HG02623 (cell line): Measurements from ENCODE around the gene PAPPA2.
"Not testable (repeated sequence)": the region's sequence is repeated elsewhere in the genome, so short reads cannot be mapped to it uniquely, and the experiment has no call there.

Experiments
- ATAC-seq: cut with Tn5 transposase; IDR thresholded peaks from one replicate; pipeline ENCODE4 v1.9.1; 2021; ENCODE audit warnings: moderate library complexity; ENCODE audit not compliant: unreplicated experiment

Gene PAPPA2

DNA sequence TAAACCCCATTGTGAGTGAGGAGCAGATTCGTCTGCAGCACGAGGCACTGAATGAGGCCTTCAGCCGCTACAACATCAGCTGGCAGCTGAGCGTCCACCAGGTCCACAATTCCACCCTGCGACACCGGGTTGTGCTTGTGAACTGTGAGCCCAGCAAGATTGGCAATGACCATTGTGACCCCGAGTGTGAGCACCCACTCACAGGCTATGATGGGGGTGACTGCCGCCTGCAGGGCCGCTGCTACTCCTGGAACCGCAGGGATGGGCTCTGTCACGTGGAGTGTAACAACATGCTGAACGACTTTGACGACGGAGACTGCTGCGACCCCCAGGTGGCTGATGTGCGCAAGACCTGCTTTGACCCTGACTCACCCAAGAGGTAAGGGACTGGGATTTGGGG is 132.2 kb downstream of the PAPPA2 start:
- no peak for ATAC-seq

DNA sequence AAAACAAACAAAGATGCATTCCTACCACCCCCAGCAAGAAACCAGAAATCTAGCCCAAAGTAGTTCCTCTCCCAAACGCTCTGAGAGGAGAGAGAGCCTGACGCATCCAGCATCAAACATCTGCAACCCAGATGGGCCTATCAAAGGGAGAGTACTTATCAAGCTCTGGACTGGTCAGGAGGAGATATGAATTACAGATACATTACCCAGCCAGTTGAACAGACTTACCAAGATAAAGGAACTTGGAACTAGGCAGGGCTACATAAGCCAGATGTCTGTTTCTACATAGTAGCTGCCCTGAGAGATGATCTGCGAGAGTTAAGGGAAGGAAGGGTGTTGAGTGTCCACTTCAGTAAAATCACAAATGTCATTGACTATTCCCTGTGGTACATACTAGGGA is 138.4 kb downstream of the PAPPA2 start:
- no peak for ATAC-seq

DNA sequence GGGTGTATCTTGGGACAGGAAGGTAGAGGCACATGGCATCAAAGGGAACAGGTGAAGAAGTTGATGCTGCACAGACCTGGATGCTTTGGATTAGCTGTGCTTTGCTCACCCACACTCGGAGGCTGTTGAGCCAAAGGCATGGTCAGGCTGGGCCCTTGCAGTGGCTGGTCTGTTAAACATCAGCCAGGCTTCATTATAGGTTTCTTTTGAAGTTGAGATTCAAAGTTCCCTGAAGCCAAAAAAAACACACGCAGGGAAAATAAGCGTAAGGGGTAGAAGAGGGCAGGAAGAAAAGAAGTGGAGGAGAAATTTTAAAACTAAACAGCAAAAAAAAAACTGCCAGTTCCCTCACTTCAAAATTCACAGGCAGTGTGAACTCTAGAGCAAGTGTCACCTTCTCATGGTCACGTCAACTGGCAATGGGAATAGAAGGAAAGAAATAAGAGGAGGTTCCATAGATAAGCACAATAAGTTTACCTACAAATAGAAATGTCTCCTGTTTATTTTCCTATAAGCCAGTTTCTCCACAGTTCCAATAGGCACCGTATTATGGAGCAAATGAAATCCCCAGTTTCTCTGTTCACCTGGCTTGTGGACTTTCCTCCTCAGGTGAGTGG is 139.5 kb downstream of the PAPPA2 start:
- no peak for ATAC-seq

GRCh38 chr1:176603696-176604095 is 140.7 kb downstream of the PAPPA2 start:
- ATAC-seq: no peak

GRCh38 chr1:176604461-176604860 is 141.5 kb downstream of the PAPPA2 start:
- ATAC-seq: no peak

DNA sequence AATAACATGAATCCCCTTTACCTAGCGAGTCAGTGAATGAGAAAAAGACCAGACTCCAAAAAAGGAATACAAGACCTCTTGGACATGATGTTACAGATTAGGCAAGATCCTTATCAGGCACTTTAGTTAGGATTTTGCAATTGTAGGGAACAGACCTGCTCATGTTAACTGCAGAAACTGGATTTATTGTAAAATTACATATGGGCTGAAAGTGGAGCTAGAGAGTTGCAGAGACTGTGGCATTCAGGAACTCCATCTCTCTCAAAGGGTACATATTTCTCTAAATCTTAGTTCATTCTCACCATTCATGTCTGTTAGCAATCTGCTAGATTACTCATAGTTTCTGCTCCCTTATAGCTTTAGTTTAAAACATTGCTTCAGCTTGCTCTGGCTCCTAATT is 142.2 kb downstream of the PAPPA2 start:
- no peak for ATAC-seq

GRCh38 chr1:176609556-176610408 is 146.8 kb downstream of the PAPPA2 start:
- ATAC-seq: no peak

- no peak for ATAC-seq
These were observed 149.8 kb downstream of the PAPPA2 start for GRCh38 chr1:176612791-176613190.

- no peak for ATAC-seq
These were observed 154.9 kb downstream of the PAPPA2 start for GRCh38 chr1:176617881-176618280.

DNA sequence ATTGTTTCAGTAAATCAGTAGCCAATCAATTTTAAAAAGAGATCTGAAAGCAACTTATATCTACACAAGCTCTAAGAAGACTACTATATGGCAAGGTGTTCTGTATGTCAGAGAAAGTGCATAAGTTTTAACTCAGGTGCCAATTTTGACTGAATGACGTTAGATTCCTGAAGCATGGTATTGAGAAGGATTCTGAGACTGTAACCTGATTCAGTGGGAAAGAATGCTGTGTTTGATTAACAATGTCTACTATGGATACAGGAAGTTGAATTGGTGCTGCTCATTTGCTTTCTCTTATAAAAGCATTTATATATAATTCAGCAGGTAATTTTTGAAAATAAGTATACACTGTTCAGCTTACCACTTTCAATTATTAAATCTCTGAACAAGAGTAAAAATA is 156.3 kb downstream of the PAPPA2 start:
- no peak for ATAC-seq

DNA sequence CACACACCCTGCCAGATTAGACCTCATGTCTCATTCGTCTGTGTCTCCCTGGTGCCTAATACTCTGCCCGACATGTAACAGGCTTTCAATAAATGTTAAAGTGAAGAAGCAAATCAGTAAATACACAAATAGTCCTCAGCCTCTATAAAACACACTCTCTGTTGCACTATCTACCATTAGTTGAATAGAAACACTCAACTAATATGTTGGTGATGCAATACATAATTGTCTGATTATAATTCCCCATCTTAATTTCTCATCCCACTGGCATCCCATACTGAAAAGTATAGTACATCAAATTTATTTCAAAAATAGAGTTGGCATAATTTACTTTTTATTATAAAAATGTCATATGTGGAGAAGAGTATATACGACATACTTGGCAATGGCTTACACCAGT is 162.4 kb downstream of the PAPPA2 start:
- no peak for ATAC-seq

GRCh38 chr1:176626572-176627061 is 163.6 kb downstream of the PAPPA2 start:
- no peak for ATAC-seq

- no peak for ATAC-seq
These were observed 165.8 kb downstream of the PAPPA2 start for GRCh38 chr1:176628775-176629174.

DNA sequence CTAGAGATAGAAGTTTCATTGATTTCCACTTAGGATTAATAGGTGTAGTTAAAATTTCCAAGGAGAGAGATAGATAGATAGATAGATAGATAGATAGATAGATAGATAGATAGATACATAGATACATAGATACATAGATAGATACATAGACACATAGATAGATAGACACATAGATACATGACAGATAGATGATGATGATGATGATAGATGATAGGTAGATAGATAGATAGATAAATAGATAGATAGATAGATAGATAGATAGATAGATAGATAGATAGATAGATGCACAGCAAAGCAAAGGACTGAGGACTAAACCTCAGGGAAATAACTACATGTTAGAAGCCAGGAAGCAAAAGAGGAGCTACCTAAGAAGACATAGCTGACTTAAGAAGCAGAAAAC is 171.8 kb downstream of the PAPPA2 start:
- ATAC-seq: not testable (repeated sequence)

DNA sequence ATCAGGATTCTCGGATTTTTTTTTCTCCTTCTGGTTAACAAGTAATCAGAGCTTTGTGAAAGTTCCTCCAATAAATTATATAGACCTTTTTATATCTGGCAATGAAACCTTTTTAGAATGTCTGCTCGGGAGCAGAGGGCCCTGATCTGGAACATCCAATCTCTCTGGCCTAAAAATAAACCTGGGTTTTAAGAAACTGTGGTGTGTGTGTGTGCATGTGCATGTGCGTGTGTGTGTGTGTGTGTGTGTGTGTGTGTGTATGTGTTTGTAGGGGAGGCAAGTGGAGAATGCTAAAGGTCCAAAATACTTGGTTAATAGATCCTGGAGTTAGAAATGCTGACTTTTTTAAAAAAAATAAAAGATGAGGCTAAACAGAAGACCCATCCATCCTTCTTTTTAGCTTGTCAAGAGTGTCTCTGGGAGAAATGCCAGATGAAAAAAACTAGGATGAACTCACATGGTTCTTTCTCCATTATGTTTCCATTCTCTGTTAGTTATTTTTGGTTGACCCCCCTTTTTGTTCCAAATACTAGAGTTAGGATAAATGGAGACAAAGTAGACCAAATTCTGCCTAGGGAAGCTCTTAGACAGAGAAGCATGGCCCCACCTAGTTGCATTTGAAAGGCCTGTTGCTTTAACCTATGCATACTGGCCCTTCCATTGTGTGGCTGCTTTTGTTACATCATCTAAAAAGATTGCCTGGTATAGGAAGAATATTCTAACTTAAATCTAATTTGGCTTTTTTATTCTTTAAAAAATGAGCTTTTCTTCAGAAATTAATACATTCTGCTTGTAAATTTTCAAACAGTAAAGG is 175.9 kb downstream of the PAPPA2 start:
- ATAC-seq: no peak

- ATAC-seq: no peak
These were observed 180.6 kb downstream of the PAPPA2 start for GRCh38 chr1:176643536-176643935.

DNA sequence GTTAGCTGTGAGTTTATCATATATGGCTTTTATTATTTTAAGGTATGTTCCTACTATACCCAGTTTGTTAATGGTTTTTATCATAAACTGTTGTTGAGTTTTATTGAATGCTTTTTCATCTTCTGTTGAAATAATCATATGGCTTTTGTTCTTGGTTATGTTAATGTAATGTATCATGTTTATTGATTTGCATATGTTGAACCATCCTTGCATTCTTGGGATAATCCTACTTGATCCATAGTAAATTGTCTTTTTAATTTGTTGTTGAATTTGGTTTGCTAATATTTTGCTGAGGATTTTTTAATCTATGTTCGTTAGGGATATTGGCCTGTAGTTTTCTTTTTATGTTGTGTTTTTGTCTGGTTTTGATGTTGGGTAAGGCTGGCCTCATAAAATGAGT is 185.6 kb downstream of the PAPPA2 start:
- no peak for ATAC-seq

DNA sequence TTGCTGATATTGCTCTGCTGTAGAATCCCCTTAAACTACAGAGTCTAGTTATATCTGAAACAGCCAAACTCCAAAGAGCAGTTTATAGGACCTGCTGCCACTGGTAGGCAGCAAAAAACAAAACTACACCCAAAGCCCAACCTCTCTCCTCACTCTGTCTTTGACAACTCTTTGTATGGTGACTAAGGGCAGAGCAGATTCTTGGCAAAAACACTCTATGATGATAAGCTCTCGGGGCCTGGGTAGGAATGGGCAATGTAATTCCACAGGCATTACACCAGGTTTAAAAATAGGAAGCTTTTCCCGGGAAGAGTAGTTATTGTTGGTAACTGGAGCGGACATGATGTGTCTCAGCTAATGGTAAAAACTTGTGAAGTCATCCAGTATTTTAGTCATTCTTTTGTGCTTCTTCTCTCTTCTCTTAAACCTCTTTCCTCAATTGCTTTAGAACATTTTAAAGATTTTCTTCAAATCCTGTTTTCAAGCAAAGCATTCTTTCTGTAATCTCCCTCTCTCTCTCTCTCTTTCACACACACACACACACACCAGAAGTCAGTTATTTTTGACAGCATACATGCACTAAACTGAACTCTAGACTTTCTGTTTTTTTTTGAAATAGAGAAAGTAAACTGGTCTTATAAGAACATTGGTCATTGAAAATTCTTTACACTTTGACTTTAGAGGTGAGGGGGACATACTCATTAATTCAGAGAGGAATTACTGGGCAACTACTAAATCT is 193.5 kb downstream of the PAPPA2 start:
- ATAC-seq: no peak

DNA sequence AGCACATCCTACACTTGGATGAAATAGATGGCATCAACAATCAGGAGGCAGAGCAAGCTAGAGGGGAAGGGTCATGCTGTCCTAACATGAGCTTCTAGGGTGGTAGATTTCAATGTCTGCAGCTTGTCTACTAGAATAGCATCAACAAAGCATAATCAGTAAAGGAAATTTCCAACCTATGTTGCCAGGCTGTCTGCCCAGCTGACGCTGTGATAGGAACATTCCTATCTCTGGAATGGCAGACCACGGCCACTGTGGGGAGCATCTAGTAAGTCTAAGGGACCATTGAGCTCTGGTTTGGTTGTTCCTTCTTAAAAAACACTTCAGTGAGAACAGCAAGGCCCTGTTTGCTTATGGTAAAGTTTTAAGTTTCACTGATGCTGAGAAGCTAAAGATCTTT is 206.8 kb downstream of the PAPPA2 start:
- ATAC-seq: no peak

GRCh38 chr1:176670853-176671252 is 207.9 kb downstream of the PAPPA2 start:
- ATAC-seq: no peak
